Measurements from ENCODE around the gene MEST. TPM values are rescaled to one million over a fixed set of nuclear protein-coding genes. Genes with fewer than 3 reads are reported as not detected.

The MEST gene
- total and polyA plus RNA-seq, 2 donors (not counting 1 experiment from before 2014, with no cell fraction given) = 2.5 to 6.6 TPM

DNA sequence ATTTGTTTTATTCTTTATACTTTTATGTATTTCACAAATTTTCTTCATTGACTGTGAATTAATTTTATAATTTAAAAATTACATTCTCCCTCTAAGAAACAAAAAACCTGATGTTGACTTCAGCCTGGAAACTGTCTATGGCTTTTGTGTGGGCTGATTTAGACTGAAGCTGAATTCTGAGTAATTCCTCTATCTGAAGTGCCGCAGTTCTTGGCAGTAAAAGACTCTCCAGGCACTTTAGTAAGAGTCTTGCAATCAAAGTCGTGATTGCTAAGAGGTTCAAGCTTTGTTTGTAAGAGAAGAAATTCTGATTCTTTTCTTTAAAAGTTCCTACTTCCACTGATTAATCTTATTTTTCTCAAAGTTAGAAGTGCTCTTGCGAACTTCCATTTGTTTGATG lies 47.7 kb upstream of the MEST start:
- H3K36me3 ChIP-seq (replicated peaks in 1 of 2; ENCODE audit: control extremely low read depth in 1 of 2, control insufficient read depth in 1 of 2, extremely low read depth in 1 of 2, insufficient read depth in 2 of 2, low read length in 1 of 2) = no peaks in the 10 kb centered on the region
- peaks cover 26% of the 10 kb centered on the region for H3K27me3 Mint-ChIP-seq
- ATAC-seq (ENCODE audit: low read depth) (no peak), DNase-seq (no peak)
- H2AFZ ChIP-seq (ENCODE audit: insufficient read depth, low read depth, low read length, poor library complexity, severe bottlenecking) = no peak overlapping the region
- POLR2A ChIA-PET = no interaction called here
- H3K9me3 ChIP-seq (ENCODE audit: control extremely low read depth in 1 of 3, control insufficient read depth in 2 of 3, insufficient read depth in 1 of 3, low read length in 2 of 3) = peaks cover 0 to 6% (median 5%) of the 10 kb centered on the region in 3 donors
- 100% methylated on average over 1 of the region's 3 CpGs for WGBS (ENCODE audit: insufficient coverage)
- no peaks in the 10 kb centered on the region for H4K20me1 ChIP-seq (ENCODE audit: control insufficient read depth, insufficient read depth, low read length, poor library complexity, severe bottlenecking)
- H3K4me2 ChIP-seq (replicated peaks; ENCODE audit: low read depth, low read length, poor library complexity, severe bottlenecking) = no peak overlapping the region
- H3K27ac Mint-ChIP-seq = no peak overlapping the region
- no peak overlapping the region for H3K27ac ChIP-seq (ENCODE audit: low read length in 2 of 2)
- no peak overlapping the region for H3K9ac ChIP-seq (ENCODE audit: low read length)
- intact Hi-C loops (cut with micrococcal nuclease) = no loop called here
- no peak overlapping the region for H3K4me3 ChIP-seq (ENCODE audit: control extremely low read depth in 1 of 5, extremely low read depth in 1 of 5, insufficient read depth in 1 of 5, low read depth in 2 of 5, low read length in 4 of 5)
- TF ChIP-seq, protein P1, sequence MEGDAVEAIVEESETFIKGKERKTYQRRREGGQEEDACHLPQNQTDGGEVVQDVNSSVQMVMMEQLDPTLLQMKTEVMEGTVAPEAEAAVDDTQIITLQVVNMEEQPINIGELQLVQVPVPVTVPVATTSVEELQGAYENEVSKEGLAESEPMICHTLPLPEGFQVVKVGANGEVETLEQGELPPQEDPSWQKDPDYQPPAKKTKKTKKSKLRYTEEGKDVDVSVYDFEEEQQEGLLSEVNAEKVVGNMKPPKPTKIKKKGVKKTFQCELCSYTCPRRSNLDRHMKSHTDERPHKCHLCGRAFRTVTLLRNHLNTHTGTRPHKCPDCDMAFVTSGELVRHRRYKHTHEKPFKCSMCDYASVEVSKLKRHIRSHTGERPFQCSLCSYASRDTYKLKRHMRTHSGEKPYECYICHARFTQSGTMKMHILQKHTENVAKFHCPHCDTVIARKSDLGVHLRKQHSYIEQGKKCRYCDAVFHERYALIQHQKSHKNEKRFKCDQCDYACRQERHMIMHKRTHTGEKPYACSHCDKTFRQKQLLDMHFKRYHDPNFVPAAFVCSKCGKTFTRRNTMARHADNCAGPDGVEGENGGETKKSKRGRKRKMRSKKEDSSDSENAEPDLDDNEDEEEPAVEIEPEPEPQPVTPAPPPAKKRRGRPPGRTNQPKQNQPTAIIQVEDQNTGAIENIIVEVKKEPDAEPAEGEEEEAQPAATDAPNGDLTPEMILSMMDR (IDR thresholded peaks at IDR 0.05) = no peak
- no peak for TF ChIP-seq EZH2 (IDR thresholded peaks at IDR 0.05; ENCODE audit: borderline replicate concordance, insufficient read depth, low read depth, low read length, poor library complexity, severe bottlenecking)
- peaks cover 13% of the 10 kb centered on the region for H3K4me1 Mint-ChIP-seq
- peaks cover 8% of the 10 kb centered on the region for H3K9me3 Mint-ChIP-seq (ENCODE audit: insufficient read depth)
- H3K79me2 ChIP-seq (ENCODE audit: control insufficient read depth, insufficient read depth, low read length) = no peaks in the 10 kb centered on the region
- no peak overlapping the region for H3K4me3 Mint-ChIP-seq
- H3K4me1 ChIP-seq (ENCODE audit: control insufficient read depth in 2 of 2, insufficient read depth in 2 of 2, low read length in 2 of 2) = peaks cover 4 to 10% of the 10 kb centered on the region in 2 donors
- H3K27me3 ChIP-seq (replicated peaks in 1 of 4; ENCODE audit: control extremely low read depth in 1 of 4, control insufficient read depth in 3 of 4, insufficient read depth in 4 of 4, low read length in 3 of 4) = no peaks in the 10 kb centered on the region
- CTCF ChIA-PET = no interaction called here

DNA sequence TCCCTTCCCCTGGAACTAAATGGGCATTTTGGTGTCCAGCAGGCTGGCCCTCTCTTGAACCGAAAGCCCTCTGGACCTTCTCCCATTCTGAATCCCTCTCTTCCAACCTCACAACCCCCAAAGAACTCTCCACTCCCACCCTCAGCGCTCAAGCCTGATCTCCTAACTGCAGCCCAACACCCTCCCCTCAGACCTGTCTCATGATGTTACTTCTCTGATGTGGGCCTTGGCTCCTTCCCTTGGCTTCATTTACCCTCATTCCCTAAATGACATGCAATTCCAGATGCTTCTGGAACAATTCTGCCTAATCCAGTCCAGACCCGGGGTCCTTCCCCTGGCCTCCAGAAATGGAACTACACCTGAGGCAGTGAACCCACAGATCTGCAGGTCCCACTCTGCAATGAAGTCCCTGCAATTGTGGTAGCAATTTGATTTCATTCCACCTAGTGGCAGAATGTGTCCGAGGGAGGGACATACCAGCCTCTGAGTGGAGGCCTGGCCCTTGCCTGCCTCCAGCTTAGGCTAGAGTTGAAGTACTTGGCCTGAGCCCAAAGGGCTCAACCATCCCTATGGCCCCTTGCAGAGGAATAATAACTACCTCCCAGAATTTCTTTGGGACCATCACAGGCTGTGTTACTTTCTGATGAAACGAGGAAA lies 47.0 kb upstream of the MEST start:
- intact Hi-C loops (cut with micrococcal nuclease) = no loop called here
- no peak for ATAC-seq (ENCODE audit: low read depth)
- H3K36me3 ChIP-seq (replicated peaks in 1 of 2; ENCODE audit: control extremely low read depth in 1 of 2, control insufficient read depth in 1 of 2, extremely low read depth in 1 of 2, insufficient read depth in 2 of 2, low read length in 1 of 2) = no peaks in the 10 kb centered on the region
- no peaks in the 10 kb centered on the region for H3K27me3 ChIP-seq (replicated peaks in 1 of 4; ENCODE audit: control extremely low read depth in 1 of 4, control insufficient read depth in 3 of 4, insufficient read depth in 4 of 4, low read length in 3 of 4)
- H3K27ac ChIP-seq (ENCODE audit: low read length in 2 of 2) = no peak overlapping the region
- Mint-ChIP-seq H3K4me3 (no peak overlapping the region), H3K4me1 (peaks cover 11% of the 10 kb centered on the region), H3K27me3 (peaks cover 26% of the 10 kb centered on the region), H3K9me3 (ENCODE audit: insufficient read depth) (peaks cover 8% of the 10 kb centered on the region), H3K27ac (no peak overlapping the region)
- WGBS (ENCODE audit: insufficient coverage) = 94% methylated on average over 5 of the region's 5 CpGs
- no peak overlapping the region for H2AFZ ChIP-seq (ENCODE audit: insufficient read depth, low read depth, low read length, poor library complexity, severe bottlenecking)
- no peak for DNase-seq
- ChIA-PET POLR2A (no interaction called here), CTCF (no interaction called here)
- no peak overlapping the region for H3K9ac ChIP-seq (ENCODE audit: low read length)
- H3K9me3 ChIP-seq (ENCODE audit: control extremely low read depth in 1 of 3, control insufficient read depth in 2 of 3, insufficient read depth in 1 of 3, low read length in 2 of 3) = peaks cover 0 to 6% (median 6%) of the 10 kb centered on the region in 3 donors
- H4K20me1 ChIP-seq (ENCODE audit: control insufficient read depth, insufficient read depth, low read length, poor library complexity, severe bottlenecking) = no peaks in the 10 kb centered on the region
- no peak for TF ChIP-seq EZH2 (IDR thresholded peaks at IDR 0.05; ENCODE audit: borderline replicate concordance, insufficient read depth, low read depth, low read length, poor library complexity, severe bottlenecking)
- TF ChIP-seq, protein P1 (IDR thresholded peaks at IDR 0.05) = no peak
- no peak overlapping the region for H3K4me3 ChIP-seq (ENCODE audit: control extremely low read depth in 1 of 5, extremely low read depth in 1 of 5, insufficient read depth in 1 of 5, low read depth in 2 of 5, low read length in 4 of 5)
- peaks cover 4 to 10% of the 10 kb centered on the region in 2 donors for H3K4me1 ChIP-seq (ENCODE audit: control insufficient read depth in 2 of 2, insufficient read depth in 2 of 2, low read length in 2 of 2)
- no peak overlapping the region for H3K4me2 ChIP-seq (replicated peaks; ENCODE audit: low read depth, low read length, poor library complexity, severe bottlenecking)
- H3K79me2 ChIP-seq (ENCODE audit: control insufficient read depth, insufficient read depth, low read length) = no peaks in the 10 kb centered on the region

All from B cell (primary cell).